ENCODE results near the gene PAK5.

Gene PAK5

GRCh38 chr20:9508240-9508661, 330.6 kb downstream of the PAK5 start:
- POLR2A ChIA-PET, result no interaction called here
- CTCF ChIA-PET, result no interaction called here
- DNase-seq (ENCODE audit: extremely low spot score), result no peak
- TF ChIP-seq, protein P1, sequence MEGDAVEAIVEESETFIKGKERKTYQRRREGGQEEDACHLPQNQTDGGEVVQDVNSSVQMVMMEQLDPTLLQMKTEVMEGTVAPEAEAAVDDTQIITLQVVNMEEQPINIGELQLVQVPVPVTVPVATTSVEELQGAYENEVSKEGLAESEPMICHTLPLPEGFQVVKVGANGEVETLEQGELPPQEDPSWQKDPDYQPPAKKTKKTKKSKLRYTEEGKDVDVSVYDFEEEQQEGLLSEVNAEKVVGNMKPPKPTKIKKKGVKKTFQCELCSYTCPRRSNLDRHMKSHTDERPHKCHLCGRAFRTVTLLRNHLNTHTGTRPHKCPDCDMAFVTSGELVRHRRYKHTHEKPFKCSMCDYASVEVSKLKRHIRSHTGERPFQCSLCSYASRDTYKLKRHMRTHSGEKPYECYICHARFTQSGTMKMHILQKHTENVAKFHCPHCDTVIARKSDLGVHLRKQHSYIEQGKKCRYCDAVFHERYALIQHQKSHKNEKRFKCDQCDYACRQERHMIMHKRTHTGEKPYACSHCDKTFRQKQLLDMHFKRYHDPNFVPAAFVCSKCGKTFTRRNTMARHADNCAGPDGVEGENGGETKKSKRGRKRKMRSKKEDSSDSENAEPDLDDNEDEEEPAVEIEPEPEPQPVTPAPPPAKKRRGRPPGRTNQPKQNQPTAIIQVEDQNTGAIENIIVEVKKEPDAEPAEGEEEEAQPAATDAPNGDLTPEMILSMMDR (IDR thresholded peaks at IDR 0.05; ENCODE audit: control extremely low read depth, extremely low read depth, low read depth, missing control alignments), result no peak

GRCh38 chr20:9507544-9508239, 331.2 kb downstream of the PAK5 start:
- TF ChIP-seq, protein P1 (IDR thresholded peaks at IDR 0.05; ENCODE audit: control extremely low read depth, extremely low read depth, low read depth, missing control alignments), result no peak
- no peak for DNase-seq (ENCODE audit: extremely low spot score)
- ChIA-PET POLR2A (no interaction called here), CTCF (no interaction called here)

DNA sequence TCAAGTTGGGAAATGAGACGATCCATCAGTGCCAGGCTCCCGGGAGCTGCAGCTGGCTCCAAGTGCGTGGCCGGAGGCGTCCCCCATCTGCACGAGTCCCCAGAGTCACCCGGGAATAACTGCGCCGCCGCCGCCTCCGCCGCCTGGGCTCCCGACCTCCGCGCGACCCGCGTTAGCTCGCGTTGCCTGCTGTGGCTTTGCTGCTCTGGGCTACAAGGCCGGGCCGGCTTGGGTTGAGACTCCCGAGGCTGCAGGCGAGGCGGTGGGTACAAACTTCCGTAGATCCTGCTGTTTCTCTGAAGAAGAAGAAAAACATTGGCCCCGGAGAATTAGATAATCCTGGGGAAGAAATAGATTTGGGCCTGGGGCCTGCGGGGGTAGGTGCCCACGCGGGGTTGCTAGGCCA, 331.9 kb downstream of the PAK5 start:
- CTCF ChIA-PET, result no interaction called here
- POLR2A ChIA-PET, result no interaction called here
- TF ChIP-seq, protein P1 (IDR thresholded peaks at IDR 0.05; ENCODE audit: control extremely low read depth, extremely low read depth, low read depth, missing control alignments), result no peak
- no peak for DNase-seq (ENCODE audit: extremely low spot score)

- no peak for DNase-seq (ENCODE audit: extremely low spot score)
- CTCF ChIA-PET, result no interaction called here
- TF ChIP-seq, protein P1 (IDR thresholded peaks at IDR 0.05; ENCODE audit: control extremely low read depth, extremely low read depth, low read depth, missing control alignments), result no peak
- POLR2A ChIA-PET, result no interaction called here
Measured at GRCh38 chr20:9506280-9506821, 332.5 kb downstream of the PAK5 start.

DNA sequence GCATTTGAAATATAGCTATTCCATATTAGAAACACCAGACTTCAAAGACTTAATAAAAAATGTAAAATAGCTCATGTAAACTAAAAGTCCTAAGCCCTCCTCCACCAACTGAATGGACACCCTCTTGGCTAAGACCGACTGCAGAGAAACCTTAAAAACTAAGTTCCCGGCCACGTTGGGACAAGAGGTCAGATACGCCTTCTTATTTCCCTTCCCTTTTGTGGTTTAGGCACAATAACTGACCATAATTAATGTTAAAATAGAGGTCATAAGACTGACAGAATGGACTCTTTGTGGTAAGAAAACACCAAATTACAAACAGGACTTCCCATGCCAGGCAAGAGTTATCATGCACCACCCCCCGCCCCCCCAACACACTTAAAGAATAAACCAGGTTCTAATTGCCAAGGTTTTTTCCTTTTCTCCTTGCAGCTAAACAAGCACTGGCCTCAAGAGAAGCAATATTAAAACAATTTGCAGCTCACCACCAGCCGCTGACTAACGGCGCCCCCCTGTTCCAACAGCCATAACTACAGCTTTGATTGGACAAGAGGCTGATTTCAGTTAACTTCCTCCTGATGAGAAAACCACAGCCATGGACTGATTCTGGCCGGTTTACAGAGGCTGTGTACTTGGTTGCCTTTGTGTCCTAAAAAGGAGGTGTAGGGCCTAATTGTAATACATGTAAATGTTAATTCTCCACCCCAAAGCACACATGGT, 335.2 kb downstream of the PAK5 start:
- CTCF ChIA-PET, result interaction anchor here (1.1 kb wide), 1 partner anchor 20 kb away, joined by 3 read pairs; no protein-coding TSS in a partner anchor
- TF ChIP-seq, protein P1 (IDR thresholded peaks at IDR 0.05; ENCODE audit: control extremely low read depth, extremely low read depth, low read depth, missing control alignments), result no peak
- POLR2A ChIA-PET, result no interaction called here
- DNase-seq (ENCODE audit: extremely low spot score), result no peak

GRCh38 chr20:9501473-9501872, 337.4 kb downstream of the PAK5 start:
- DNase-seq (ENCODE audit: extremely low spot score), result no peak
- POLR2A ChIA-PET, result no interaction called here
- CTCF ChIA-PET, result no interaction called here
- TF ChIP-seq, protein P1 (IDR thresholded peaks at IDR 0.05; ENCODE audit: control extremely low read depth, extremely low read depth, low read depth, missing control alignments), result no peak

Measured in GM10248 (cell line).